HEK293 (cell line): ENCODE measurements around the gene MYL3.

Experiments used
- ZNF521 ChIP-seq: fragments of 450-650 bp; formaldehyde crosslinking; IDR thresholded peaks from 2 replicates; pipeline ENCODE4 v1.5.1; 2017; ENCODE audit warnings: missing biosample characterization, mild to moderate bottlenecking, missing genetic modification characterization
- TF ChIP-seq, protein P1 (sequence below): fragments of 450-650 bp; formaldehyde crosslinking; IDR thresholded peaks from 2 replicates; pipeline ENCODE4 v1.5.1; 2016; ENCODE audit warnings: missing biosample characterization, missing genetic modification characterization

DNA sequence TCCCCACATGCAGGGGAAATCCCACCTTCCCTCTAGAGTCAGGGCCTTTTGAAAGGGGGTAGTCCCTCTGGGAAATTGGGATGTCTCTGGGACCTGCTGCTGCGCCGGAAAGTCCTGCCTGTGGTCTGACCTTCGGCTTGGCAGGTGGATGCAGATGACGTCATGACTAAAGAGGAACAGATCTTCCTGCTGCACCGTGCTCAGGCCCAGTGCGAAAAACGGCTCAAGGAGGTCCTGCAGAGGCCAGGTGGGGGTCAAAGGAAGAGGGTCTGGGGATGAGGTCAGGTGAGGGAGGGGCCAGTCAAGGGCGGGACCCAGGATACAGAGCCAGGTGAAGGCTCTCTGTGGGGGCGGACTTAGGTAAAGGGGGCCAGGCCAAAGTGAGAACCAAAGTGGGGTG lies 30.5 kb upstream of the MYL3 start:
- TF ChIP-seq, protein P1, sequence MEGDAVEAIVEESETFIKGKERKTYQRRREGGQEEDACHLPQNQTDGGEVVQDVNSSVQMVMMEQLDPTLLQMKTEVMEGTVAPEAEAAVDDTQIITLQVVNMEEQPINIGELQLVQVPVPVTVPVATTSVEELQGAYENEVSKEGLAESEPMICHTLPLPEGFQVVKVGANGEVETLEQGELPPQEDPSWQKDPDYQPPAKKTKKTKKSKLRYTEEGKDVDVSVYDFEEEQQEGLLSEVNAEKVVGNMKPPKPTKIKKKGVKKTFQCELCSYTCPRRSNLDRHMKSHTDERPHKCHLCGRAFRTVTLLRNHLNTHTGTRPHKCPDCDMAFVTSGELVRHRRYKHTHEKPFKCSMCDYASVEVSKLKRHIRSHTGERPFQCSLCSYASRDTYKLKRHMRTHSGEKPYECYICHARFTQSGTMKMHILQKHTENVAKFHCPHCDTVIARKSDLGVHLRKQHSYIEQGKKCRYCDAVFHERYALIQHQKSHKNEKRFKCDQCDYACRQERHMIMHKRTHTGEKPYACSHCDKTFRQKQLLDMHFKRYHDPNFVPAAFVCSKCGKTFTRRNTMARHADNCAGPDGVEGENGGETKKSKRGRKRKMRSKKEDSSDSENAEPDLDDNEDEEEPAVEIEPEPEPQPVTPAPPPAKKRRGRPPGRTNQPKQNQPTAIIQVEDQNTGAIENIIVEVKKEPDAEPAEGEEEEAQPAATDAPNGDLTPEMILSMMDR (tag by site-specific recombination), result no peak
- no peak for TF ChIP-seq ZNF521 (tag by site-specific recombination)
